Mucosa of rectum (tissue), 2 donors: Measurements from ENCODE around the gene OXSR1.

ENCODE experiments used
- H3K27ac ChIP-seq, 2 donors: one replicate each; pipeline ENCODE4 v1.7.0; 2013; ENCODE audit warnings: inconsistent platforms in 2 of 2, low read depth in 2 of 2, low read length in 2 of 2
- H3K27me3 ChIP-seq, 2 donors: one replicate each; pipeline ENCODE4 v1.7.0; 2013; ENCODE audit warnings: low read length in 2 of 2; ENCODE audit not compliant: control insufficient read depth in 2 of 2, insufficient read depth in 2 of 2
- H3K36me3 ChIP-seq, 2 donors: one replicate each; pipeline ENCODE4 v1.7.0; 2013; ENCODE audit warnings: low read length in 2 of 2; ENCODE audit not compliant: control insufficient read depth in 2 of 2, insufficient read depth in 2 of 2
- H3K4me1 ChIP-seq, 2 donors: one replicate each; pipeline ENCODE4 v1.7.0; 2013; ENCODE audit warnings: low read length in 2 of 2, mild to moderate bottlenecking in 1 of 2; ENCODE audit not compliant: control insufficient read depth in 2 of 2, insufficient read depth in 2 of 2
- H3K4me3 ChIP-seq, 2 donors: one replicate each; pipeline ENCODE4 v1.7.0; 2013; ENCODE audit warnings: low read length in 2 of 2
- H3K9ac ChIP-seq, 2 donors: one replicate each; pipeline ENCODE4 v1.7.0; 2013; ENCODE audit warnings: low read length in 2 of 2, low read depth in 1 of 2, mild to moderate bottlenecking in 1 of 2
- H3K9me3 ChIP-seq, 2 donors: one replicate each; pipeline ENCODE4 v1.7.0; 2013; ENCODE audit warnings: low read length in 2 of 2; ENCODE audit not compliant: control insufficient read depth in 2 of 2
- donor health status: healthy.
- donor health status: Normal muscosa, but diverticular disease.

OXSR1 gene

DNA sequence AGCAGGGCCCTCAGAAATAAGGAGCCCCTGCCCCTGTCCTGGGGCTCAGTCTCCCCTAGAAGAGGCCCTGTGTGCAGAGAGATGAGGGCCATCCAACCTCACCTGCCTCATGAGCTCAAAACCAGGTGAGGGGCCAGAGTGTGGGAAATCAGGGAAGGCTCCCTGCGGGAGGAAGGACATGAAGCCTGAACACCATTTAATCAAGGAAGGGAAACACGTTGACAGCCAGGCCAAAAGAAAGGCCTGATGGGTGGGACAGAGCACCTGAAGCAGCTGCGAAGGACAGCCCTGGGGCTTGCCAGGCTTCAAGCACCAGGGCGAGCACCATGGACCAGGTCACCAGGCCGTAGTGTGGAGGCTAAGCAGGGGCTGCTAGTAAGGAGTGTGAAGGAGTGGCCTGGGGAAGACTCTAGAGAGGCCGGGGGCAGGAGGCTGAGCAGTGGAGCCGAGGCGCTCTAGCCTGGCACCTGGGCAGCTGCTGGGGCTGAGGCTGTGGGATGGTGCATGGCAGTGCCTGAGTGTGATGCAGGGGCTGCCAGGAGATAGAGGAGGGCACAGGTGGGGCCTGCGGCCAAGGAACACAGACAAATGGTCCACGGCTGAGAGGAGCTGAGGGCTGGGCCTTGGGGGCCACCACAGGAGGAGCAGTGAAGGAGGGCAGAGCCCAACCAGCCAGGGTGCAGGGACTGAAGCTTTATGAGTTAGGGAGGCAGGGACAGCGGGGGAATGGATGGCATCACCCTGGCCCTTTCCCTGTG is 44.5 kb upstream of the OXSR1 start:
- no peak overlapping the region for H3K9ac ChIP-seq
- no peak overlapping the region for H3K27ac ChIP-seq
- H3K4me3 ChIP-seq: no peak overlapping the region
- H3K4me1 ChIP-seq: peaks cover 0 to 7% of the 10 kb centered on the region in 2 donors
- H3K27me3 ChIP-seq: no peaks in the 10 kb centered on the region
- H3K36me3 ChIP-seq: peaks cover 44 to 57% of the 10 kb centered on the region in 2 donors
- H3K9me3 ChIP-seq: no peaks in the 10 kb centered on the region

DNA sequence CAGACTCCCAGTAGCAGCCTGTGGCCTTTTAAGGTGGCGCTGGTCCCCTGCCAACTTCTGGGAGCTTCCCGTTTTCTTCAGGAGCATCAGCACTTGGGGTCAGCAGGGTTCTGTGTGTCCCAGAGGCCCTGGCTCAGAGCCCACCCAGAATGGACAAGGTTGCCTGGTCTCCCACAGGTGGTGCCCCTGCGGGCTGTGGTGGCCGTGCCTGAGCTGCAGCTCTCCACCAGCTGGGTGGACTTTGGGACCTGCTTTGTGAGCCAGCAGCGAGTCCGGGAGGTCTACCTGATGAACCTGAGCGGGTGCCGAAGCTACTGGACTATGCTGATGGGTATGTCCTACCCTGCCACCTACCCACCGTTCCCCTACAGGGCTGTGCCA is 43.9 kb upstream of the OXSR1 start:
- peaks cover 50 to 62% of the 10 kb centered on the region in 2 donors for H3K36me3 ChIP-seq
- H3K4me3 ChIP-seq: no peak overlapping the region
- no peaks in the 10 kb centered on the region for H3K27me3 ChIP-seq
- H3K9ac ChIP-seq: no peak overlapping the region
- H3K27ac ChIP-seq: no peak overlapping the region
- no peaks in the 10 kb centered on the region for H3K9me3 ChIP-seq
- H3K4me1 ChIP-seq: peaks cover 0 to 6% of the 10 kb centered on the region in 2 donors

DNA sequence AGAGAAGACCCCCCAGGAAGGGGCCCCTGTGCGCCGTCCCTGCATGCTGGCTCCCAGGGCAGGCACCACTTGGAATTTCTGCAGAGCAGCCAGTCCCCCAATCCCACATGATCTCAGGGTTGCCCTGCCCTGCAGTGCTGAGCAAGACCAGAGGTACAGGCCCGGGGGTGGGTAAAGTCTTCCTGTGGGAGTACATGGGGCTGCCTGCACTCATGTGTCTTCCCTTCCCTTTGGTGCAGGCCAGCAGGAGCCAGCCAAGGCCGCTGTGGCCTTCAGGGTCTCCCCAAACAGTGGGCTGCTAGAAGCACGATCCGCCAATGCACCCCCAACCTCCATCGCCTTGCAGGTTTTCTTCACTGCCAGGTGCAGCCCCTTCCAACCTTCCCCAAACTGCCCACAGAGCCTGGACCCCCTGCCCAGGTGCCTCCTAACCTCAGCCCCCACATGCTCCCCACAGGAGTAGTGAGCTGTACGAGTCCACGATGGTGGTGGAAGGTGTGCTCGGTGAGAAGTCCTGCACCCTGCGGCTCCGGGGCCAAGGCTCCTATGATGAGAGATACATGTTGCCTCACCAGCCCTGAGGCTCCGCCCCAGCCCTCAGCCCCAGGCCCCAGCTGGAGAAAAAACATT is 43.4 kb upstream of the OXSR1 start:
- Histone ChIP-seq H3K27ac (no peak overlapping the region), H3K4me1 (peaks cover 0 to 1% of the 10 kb centered on the region in 2 donors), H3K9ac (no peak overlapping the region), H3K4me3 (no peak overlapping the region), H3K9me3 (no peaks in the 10 kb centered on the region), H3K36me3 (peaks cover 54 to 67% of the 10 kb centered on the region in 2 donors), H3K27me3 (no peaks in the 10 kb centered on the region)

DNA sequence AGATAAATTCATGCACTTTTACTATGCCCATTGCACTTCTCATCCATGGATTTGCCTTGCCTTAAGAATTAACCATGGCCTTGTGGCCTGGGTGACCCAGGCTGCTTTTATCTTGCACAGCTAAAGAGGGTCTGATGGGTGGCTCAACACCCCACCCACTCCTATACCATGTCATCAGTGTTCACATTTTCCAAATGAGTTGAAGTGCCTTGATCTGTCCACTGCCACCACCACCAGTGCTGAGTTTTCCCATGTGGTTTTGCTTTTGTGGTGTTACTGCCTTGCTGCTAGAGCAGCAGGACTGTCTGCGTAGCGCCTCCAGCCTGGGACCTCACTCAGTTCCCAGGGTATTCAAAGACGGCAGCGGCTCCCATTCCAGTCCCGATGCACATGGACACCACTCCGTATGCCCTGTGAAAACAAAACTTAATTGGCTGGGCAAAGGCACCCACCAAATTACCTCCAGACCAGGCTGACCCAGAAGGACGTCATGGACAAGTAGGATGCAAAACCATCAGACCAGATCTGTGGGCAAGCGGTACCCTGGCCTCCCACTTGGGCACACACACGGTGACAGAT is 42.5 kb upstream of the OXSR1 start:
- H3K27me3 ChIP-seq: no peaks in the 10 kb centered on the region
- no peaks in the 10 kb centered on the region for H3K4me1 ChIP-seq
- peaks cover 63 to 76% of the 10 kb centered on the region in 2 donors for H3K36me3 ChIP-seq
- H3K4me3 ChIP-seq: no peak overlapping the region
- no peaks in the 10 kb centered on the region for H3K9me3 ChIP-seq
- H3K9ac ChIP-seq: no peak overlapping the region
- no peak overlapping the region for H3K27ac ChIP-seq

DNA sequence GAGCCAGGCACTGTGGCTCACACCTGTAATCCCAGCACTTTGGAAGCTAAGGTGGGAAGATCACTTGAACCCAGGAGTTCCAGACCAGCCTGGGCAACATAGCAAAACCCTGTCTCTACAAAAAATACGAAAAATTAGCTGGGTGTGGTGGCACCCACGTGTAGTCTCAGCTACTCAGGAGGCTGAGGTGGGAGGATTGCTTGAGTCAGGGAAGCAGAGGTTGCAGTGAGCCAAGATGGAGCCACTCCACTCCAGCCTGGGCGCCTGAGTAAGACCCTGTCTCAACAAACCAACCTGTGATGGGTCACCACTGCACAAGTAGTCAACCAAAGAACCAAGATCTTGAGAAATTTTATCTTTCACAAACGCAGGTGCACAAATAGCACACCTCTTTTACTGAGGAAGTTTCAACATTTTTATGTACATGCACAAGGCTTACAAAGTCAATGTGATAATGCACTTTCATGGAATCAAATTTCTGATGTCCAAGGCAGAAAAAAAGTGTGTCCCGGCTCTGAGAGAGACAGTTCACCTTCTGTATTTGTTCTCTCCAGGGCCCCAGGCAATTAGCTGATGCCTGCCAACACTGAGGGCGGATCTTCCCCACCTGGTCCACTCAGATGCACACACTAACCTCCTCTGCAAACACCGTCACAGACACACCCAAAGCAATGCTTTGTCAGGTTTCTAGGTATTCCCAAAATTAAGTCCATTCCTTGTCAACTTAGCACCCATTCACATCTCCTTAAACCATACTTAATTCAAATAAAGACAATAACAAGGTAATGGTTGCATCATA is 40.8 kb upstream of the OXSR1 start:
- Histone ChIP-seq H3K4me3 (no peak overlapping the region), H3K36me3 (peaks cover 78 to 90% of the 10 kb centered on the region in 2 donors), H3K4me1 (no peaks in the 10 kb centered on the region), H3K27ac (no peak overlapping the region), H3K27me3 (no peaks in the 10 kb centered on the region), H3K9me3 (no peaks in the 10 kb centered on the region), H3K9ac (no peak overlapping the region)

DNA sequence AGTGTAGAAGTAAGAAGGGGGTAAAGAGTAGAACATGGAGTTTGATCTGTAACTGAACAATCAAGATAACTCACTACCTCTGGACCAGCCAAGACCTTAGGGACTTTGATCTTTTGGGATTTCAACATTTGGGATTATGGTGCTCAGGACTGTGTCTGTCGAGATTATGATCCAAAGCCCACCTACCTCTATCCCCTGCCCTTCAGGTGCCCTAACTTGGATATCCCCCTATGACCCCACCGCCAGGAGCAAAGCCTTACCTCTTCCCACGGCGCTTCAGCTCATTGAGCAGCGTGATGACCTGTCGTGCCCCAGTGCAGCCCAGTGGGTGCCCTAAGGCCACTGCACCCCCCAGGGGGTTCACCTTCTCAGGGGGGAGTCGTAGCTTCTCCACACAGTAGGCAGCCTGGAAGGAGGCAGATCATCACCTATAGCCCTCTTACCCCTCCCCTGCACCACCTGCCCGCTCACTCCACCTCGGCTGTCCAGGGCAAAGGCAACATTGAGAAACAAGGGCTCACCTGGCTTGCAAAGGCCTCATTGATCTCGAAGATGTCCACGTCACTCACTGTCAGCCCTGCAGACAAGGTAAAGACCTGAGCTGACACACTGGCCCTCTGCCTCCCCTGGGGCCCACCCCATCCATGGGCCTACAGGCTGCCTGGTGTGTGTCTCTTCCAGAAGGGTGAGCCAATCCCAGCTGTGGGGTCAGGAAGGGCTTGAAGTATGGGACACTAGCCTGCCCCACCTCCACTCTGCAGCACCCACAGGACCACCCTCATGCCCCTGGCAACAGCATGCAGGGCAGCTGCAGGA is 39.8 kb upstream of the OXSR1 start:
- H3K27ac ChIP-seq: no peak overlapping the region
- H3K9me3 ChIP-seq: no peaks in the 10 kb centered on the region
- H3K27me3 ChIP-seq: no peaks in the 10 kb centered on the region
- no peak overlapping the region for H3K9ac ChIP-seq
- peaks cover 0 to under 1% of the 10 kb centered on the region in 2 donors for H3K4me1 ChIP-seq
- peaks cover 79 to 90% of the 10 kb centered on the region in 2 donors for H3K36me3 ChIP-seq
- H3K4me3 ChIP-seq: no peak overlapping the region

DNA sequence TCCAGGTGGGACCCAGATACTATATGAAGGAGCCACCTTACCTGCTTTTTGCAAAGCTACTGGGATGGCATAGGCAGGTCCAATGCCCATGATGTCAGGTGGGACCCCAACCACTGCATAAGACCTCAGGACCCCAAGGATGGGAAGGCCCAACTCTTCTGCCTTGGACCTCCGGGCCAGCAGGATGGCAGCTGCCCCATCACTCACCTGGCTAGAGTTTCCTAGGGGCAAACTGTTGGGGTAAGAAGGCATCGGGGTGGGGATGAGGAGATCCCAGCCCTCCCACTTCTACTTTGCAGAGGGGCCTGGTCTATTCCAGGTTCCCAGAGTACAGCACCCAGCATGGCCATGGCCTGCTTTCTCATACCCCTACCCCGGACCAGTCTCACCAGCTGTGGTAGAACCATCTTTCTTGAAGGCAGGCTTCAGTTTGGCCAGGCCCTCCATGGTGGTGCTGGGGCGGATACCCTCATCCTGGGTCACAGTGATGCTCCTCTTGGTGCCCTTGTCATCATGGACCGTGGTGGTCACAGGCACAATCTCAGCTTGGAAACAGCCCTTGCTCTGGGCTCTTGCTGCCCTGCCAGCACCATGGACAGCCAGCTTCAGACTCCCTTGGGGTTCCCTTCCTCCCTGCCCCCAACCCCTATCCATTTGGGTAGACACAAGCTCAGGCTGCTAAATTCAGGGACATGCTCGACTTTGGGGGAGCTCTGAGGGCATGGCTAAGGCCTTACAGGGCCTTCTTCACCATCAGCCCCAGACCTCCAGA is 39.0 kb upstream of the OXSR1 start:
- Histone ChIP-seq H3K4me1 (peaks cover 2 to 5% of the 10 kb centered on the region in 2 donors), H3K36me3 (peaks cover 76 to 90% of the 10 kb centered on the region in 2 donors), H3K4me3 (no peak overlapping the region), H3K27ac (no peak overlapping the region), H3K9ac (no peak overlapping the region), H3K27me3 (no peaks in the 10 kb centered on the region), H3K9me3 (no peaks in the 10 kb centered on the region)

DNA sequence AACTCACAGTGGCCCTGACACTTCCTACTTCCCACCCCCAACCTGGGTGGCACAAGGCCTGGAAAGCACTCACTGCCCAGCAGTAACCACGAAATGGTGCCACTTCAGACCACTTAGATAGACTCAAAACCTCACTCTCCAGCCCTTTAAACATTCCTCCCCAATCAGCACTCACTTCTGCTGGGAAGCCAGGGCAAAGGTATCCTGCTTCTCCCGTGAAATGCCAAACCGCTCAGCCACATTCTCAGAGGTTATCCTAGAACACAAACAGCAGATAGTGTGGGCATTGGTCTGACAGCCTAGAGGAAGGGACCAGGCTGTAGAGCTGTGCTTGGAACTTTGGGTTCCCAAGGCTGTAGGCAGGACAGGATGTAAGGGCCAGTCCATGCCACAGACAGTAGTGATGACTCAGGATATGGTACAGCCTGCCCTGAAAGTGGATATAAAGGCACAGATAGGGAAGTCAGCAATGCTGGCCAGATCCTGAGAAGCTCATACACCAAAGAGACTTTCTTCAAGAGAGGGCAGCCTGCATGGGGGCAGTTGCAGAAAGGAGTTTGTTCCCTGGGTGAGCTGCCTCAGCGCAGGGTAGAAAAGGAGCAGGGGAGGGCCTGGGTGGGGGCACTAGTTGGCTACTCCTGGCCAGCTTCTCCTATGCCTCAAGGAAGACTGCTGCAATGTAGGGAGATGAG is 37.6 kb upstream of the OXSR1 start:
- Histone ChIP-seq H3K9ac (no peak overlapping the region), H3K27ac (no peak overlapping the region), H3K36me3 (peaks cover 76 to 90% of the 10 kb centered on the region in 2 donors)

More for the DNA sequence above, 37.6 kb upstream of the OXSR1 start:
- Histone ChIP-seq H3K9me3 (no peaks in the 10 kb centered on the region), H3K27me3 (no peaks in the 10 kb centered on the region), H3K4me1 (peaks cover 4 to 14% of the 10 kb centered on the region in 2 donors), H3K4me3 (no peak overlapping the region)
